ENCODE data around the gene ARRDC5.
"Not testable (repeated sequence)": the region's sequence is repeated elsewhere in the genome, so short reads cannot be mapped to it uniquely, and the experiment has no call there.

The ARRDC5 gene

GRCh38 chr19:4868286-4868834 lies 34.3 kb downstream of the ARRDC5 start:
- DNase-seq (ENCODE audit: low read depth), result no peak

GRCh38 chr19:4867534-4868285 lies 35.0 kb downstream of the ARRDC5 start, which contains the start of gene PLIN3:
PLIN3 (minus strand) TSS chr19:4867667; CDS start chr19:4861394, 6,273 bp downstream.
- peak; percentile 91 for DNase-seq (ENCODE audit: low read depth)

DNA sequence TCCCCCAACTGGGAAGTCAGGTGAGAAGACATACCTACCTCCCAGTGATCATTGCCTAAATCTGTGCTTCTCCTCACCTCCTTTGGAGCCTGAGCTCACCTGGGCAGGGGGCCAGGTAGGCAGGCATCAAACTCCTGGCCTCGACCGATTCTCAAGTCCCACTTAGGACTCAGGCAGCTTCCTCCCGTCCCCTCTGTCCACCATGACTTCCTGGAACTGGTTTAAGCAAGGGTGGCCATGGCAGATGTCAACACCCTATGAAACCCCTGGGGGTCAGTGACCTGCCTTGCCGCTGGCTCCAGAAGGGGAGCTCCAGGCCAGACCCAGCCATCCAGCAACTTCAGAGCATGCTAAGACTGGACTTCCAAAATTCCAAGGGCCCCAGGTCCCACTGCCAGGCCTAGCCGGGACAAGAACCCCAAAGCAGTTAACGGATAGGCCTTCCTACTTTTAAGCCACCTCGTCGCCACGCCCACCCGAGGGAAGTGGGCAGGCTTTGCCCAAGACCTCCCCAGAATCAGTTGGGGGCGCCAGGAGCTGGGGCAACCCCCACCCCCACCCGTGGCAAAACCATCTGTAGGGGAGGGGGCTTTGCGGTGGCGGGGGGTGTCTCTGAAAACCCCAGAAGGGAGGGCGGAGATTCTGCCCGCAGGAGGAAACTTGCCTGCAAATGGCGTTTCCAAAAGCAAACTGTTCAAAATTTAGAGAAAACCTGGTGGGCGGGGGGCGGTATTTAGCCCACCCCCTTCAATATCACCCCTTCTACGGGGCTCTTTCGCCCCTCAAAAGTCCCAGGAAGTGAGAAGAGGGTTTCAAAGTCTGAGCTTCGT lies 35.9 kb downstream of the ARRDC5 start:
- no peak for DNase-seq (ENCODE audit: low read depth)

DNA sequence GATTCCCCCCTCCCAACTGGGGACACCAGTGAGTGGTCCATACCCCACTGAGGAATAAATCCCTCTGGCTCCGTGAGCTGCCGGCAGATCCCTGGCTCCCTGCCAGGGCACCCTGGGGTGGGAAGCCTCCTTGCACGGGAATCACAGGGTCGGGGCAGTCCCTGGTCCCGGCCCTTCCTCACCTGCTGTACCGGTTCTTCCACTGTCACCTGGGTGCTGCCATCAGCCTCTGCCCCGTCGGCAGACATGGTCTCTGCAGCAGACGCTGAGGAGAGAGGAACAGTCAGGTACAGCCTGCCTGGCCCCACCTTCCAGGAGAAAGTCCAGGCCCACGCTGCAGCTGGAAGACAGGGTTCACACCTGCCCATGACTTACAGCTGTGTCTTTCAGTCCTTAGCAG lies 41.5 kb downstream of the ARRDC5 start:
- no peak for DNase-seq (ENCODE audit: low read depth)

GRCh38 chr19:4859697-4860096 lies 43.0 kb downstream of the ARRDC5 start:
- no peak for DNase-seq (ENCODE audit: low read depth)

- DNase-seq (ENCODE audit: low read depth), result not testable (repeated sequence)
These were observed 46.2 kb downstream of the ARRDC5 start for GRCh38 chr19:4856468-4856867.

DNA sequence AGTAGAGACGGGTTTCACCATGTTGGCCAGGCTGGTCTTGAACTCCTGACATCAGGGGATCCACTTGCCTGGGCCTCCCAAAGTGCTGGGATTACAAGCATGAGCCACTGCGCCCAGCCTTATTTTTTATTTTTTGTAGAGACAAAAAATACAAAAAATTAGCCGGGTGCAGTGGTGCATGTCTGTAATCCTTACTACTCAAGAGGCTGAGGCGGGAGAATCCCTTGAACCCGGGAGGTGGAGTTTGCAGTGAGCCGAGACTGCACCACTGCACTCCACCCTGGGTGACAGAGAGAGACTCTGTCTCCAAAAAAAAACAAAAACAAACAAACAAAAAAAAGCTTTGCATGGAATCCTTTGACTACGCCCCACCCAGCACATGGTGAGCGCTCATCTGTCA lies 49.2 kb downstream of the ARRDC5 start:
- DNase-seq (ENCODE audit: low read depth), result not testable (repeated sequence)

GRCh38 chr19:4852484-4852883 lies 50.2 kb downstream of the ARRDC5 start:
- no peak for DNase-seq (ENCODE audit: low read depth)

DNA sequence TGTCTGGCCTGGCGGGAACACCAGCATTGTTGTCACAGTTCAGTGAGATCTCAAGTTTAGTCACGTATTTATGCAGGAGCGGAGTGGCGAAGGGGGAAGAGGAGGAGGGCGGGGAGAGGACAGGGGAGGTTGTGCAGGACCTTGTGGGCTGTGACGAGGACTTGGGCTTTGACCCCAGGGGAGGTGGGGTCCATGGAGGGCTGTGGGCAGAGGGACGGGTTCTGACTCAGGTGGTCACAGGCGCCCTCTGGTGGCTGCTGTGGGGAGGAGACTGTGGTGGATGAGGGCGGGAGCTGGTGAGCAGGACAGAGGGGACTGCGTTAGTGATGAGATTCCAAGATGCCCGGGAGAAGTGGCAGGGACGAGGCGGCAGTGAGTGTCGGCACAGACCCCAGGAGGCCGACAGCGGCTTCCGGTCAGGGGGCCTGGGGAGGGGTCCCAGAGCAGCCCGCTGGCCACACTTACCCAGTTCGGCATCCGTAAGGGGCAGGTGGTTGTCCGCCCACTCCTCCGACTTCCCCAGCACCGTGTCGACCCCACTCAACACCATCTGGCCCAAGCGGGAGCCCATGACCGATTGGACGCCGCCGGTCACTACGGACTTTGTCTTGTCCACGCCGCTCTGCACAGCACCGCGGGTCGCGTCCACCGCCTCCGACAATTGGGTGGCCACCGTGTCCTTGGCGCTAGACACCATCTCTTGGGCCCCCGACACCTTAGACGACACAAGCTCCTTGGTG lies 51.0 kb downstream of the ARRDC5 start:
- no peak for DNase-seq (ENCODE audit: low read depth)

- no peak for DNase-seq (ENCODE audit: low read depth)
These were observed 53.7 kb downstream of the ARRDC5 start for GRCh38 chr19:4849019-4849418.

- no peak for DNase-seq (ENCODE audit: low read depth)
These were observed 55.3 kb downstream of the ARRDC5 start for GRCh38 chr19:4847190-4847973.

- DNase-seq (ENCODE audit: low read depth), result not testable (repeated sequence)
These were observed 56.7 kb downstream of the ARRDC5 start for GRCh38 chr19:4845975-4846374.

DNA sequence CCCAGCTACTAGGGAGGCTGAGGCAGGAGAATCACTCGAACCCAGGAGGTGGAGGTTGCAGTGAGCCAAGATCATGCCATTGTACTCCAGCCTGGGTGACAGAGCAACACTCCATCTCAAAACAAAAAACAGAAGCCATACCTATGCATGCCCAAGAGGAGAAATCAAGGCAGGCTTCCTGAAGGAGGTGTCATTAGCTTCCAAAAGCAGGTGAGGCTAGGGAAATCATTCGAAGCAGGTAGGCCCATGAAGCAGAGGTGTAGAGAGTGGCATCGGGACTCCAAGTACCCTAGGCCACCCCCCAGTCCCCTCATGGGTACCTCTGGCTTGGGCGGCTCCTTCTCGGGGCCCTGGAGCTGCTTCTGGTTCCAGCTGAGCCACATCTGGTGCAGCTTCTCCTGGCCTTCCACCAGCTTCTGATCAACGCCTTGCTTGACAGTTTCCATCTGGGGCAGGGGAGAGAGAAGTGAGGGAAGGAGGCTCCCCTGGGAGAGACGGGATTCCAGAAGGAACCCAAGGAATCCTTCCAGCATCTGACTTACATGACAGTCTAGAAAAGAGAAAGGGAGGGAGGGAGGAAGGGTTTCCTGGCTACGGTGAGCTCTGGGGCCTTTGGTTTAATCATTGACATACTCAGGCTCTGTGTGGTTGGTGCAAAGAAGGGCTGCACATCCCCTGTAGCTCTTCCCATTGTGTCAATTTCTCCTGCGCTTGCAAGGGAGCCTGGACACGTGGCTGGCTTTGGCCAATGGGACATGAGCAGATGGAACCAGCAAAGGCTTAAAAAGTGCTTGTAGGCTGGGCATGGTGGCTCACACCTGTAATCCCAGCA lies 58.1 kb downstream of the ARRDC5 start:
- DNase-seq (ENCODE audit: low read depth), result peak; percentile 56

DNA sequence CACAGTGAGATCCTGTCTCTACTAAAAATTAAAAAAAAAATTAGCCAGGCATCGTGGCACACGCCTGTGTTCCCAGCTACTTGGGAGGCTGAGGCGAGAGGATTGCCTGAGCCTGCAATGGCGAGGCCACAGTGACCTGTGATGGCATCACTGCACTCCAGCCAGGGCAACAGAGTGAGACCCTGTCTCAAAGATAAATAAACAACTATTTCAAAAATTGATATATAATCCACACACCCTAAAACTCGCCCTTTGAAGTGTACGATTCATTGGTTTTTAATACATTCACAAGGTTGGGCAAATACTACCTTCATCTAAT lies 59.1 kb downstream of the ARRDC5 start:
- no peak for DNase-seq (ENCODE audit: low read depth)

Data from GM04504 (cell line).